ENCODE results near the gene OR7E24.

GRCh38 chr19:9205501-9206113, 45.1 kb upstream of the OR7E24 start:
- peak; percentile 66 to 93 (median 86) for TF ChIP-seq CTCF (IDR thresholded peaks at IDR 0.05 in 8 of 11, conservative IDR thresholded peaks at IDR 0.05 in 3 of 11)
- TF ChIP-seq POLR2AphosphoS5 (IDR thresholded peaks at IDR 0.05), result no peak
- no peak for TF ChIP-seq POLR2A (IDR thresholded peaks at IDR 0.05)

Data from spleen (tissue), 7 donors.